VCaP (cell line): ENCODE data around the gene DSC3.

Experiments used
- H3K27ac ChIP-seq: fragments of 450-650 bp; 2 replicates; pipeline ENCODE4 v1.5.1; 2017
- TF ChIP-seq, protein P1 (sequence below): fragments of 450-650 bp; conservative IDR thresholded peaks from 2 replicates; pipeline ENCODE4 v1.5.1; 2017; ENCODE audit warnings: mild to moderate bottlenecking, moderate library complexity

The DSC3 gene

DNA sequence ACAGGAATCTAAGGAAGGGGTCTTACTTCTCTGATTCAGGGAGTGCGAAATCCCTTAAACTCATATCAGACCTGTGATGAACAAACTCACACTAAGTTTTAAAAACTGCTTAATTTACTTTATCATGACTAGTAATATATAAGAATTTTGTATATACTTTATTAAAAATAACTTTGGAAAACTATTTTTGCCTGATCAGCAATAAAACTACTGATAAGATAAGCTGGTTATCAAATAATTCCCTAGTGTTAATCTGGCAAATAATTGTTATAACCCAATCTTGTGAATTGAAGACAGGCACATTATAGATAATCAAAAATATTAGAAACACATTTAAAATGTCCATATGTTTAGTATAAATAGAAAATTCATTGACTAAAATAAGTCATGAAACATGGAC lies 23.7 kb upstream of the DSC3 start:
- TF ChIP-seq, protein P1, sequence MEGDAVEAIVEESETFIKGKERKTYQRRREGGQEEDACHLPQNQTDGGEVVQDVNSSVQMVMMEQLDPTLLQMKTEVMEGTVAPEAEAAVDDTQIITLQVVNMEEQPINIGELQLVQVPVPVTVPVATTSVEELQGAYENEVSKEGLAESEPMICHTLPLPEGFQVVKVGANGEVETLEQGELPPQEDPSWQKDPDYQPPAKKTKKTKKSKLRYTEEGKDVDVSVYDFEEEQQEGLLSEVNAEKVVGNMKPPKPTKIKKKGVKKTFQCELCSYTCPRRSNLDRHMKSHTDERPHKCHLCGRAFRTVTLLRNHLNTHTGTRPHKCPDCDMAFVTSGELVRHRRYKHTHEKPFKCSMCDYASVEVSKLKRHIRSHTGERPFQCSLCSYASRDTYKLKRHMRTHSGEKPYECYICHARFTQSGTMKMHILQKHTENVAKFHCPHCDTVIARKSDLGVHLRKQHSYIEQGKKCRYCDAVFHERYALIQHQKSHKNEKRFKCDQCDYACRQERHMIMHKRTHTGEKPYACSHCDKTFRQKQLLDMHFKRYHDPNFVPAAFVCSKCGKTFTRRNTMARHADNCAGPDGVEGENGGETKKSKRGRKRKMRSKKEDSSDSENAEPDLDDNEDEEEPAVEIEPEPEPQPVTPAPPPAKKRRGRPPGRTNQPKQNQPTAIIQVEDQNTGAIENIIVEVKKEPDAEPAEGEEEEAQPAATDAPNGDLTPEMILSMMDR = no peak
- no peak overlapping the region for H3K27ac ChIP-seq

DNA sequence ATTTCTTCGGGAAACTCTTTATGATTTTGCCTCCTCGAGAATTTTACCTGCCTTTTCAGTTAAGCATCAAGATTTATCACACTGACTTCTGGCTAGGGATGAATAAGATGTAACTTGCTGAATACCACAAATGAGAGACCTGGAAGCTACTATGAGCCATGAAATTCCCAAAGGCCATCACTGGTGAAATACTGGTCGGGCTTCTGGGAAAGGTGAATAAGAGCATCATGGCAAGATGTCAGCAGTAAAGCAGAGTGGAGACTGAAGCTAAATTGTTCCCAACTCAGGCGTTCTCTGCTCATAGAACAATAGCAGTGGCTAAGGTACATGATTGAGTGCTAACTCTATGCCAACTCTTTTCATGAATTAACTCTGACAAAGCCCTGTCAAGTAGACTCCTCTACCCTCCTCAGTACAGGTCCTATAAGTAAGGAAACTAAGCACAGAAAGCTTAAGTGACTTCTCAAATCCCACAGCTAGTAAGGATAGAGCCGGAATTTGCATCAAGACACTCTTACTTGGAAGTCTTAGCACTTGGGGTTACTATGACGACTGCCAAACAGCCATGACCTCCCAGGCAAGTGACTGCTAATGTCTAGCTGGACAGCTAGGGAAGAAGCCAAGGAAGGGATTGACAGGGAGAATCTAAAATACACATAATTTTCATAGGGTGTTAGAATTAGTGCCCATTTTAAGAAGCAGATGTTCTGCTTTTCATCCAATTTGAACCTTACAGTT lies 22.7 kb upstream of the DSC3 start:
- no peak overlapping the region for H3K27ac ChIP-seq
- TF ChIP-seq, protein P1 = no peak

DNA sequence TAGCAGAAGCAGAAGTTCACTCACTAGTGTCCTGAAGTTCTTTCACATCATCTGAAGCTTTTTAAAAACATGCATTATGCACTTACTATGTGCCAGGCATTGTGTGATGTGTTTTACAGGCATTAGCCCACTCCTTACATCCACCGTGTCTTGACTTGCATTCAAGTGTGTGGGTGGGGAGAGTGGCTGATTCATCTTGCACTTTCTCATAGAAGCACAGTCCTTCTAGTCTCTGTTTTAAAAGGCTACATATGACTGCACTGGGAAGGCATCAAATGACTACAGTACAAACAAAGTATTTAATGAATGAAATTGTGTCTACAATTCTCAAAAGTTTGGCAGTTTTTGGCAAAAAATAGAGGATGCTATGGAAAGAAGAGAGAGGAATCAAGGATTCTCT lies 21.6 kb upstream of the DSC3 start:
- H3K27ac ChIP-seq = no peak overlapping the region
- TF ChIP-seq, protein P1 = no peak

DNA sequence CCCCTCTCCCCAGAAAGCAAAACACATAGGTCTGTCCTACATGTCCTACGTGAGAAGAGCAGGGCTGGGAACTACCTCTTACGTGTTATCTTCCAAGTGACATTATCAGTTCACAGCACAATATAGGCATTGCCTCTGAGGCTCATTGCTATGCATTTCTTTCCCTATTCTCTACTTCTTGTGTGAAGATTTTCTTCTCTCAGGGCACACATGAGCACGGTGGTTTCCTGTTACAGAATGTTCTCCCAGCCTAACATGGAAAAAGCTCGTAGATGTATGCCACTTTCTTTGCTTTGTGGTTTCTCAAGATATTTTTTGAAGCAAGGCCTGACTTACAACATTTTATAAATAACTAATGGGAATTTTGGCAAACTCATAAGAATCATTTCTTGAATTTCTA lies 19.4 kb upstream of the DSC3 start:
- no peak overlapping the region for H3K27ac ChIP-seq
- TF ChIP-seq, protein P1 = no peak

DNA sequence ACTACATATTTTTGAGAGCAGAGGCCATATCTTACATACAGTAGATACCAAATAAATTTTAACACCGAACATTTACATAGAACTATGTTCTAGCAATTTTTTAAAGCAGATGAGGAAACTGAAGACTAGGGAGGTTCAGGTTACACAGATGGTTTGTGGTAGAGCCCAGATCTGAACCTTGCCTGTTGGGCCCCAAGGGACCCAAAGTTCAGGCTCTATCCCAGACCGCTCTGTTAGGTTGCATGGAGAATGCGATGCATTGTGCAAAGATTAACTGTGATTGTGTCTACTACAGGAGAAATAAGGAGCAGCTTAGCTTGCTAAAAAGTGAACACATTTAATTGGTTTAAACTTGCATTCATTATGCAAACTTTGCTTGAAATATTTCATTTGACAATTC lies 16.4 kb upstream of the DSC3 start:
- TF ChIP-seq, protein P1 = no peak
- no peak overlapping the region for H3K27ac ChIP-seq

DNA sequence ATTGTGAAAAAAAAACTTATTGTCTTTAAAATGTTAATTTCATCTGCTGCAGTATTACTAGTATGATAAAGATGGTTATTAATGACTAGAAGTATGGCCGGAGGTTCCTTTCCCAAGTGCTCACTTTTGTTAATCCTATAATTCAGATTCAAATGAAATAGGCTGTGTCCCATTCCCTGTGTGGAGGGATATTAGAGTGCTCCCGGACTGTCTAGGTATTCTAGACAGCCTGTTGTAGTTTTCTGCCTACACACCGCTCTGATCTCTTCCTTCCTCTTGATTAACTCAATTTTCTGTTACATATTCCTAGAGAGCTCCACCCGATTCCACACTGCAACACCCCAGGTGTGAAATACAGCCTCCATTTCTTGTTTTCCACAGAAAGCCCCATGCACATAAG lies 15.4 kb upstream of the DSC3 start:
- TF ChIP-seq, protein P1 = no peak
- H3K27ac ChIP-seq = no peak overlapping the region

DNA sequence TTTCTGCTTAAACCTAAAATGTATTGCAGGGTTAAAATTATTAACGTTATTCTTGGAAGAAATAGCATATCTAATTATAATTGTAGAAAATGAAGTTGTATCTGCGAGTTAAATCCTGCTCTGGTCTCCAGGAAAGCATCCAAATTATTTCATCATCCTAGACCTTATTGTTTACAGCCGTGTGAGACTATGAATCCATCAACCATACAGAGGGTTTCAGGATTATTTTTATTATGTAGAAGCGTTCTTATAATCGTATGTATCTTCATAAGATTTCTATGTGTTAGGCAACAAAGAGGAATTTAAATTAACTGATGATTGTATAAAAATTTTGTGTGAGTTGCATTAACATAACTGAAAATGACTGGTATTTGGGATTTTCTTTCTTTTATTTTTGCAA lies 14.5 kb upstream of the DSC3 start:
- TF ChIP-seq, protein P1 = no peak
- H3K27ac ChIP-seq = peak overlapping the region; percentile 54; the same call in 1 of the 2 replicates
